HG03139 (cell line): ENCODE measurements around the gene RANBP17.
"Not testable (repeated sequence)": the region's sequence is repeated elsewhere in the genome, so short reads cannot be mapped to it uniquely, and the experiment has no call there.

ENCODE experiments used
- ATAC-seq: cut with Tn5 transposase; IDR thresholded peaks from one replicate; pipeline ENCODE4 v1.9.1; 2021; ENCODE audit not compliant: unreplicated experiment

The RANBP17 gene

DNA sequence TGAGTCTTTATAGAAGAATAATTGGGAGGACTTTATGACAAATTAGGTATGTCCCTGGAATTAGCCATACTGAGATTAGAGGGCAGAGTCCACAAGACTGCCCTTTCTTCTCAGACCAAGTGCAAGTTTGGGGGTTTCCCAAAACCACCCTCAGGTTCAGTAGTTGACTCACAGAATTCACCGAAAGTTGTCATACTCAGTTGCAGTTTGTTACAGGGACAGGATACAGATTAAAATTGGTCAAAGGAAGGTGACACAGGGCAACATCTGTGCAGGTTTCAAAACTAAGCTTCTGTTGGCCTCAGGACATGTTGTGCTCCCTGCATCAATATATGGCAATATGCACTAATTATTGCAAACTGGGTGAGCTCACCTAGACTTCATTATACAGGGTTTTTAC, 3.8 kb downstream of the RANBP17 start:
- ATAC-seq: no peak

- no peak for ATAC-seq
Measured at GRCh38 chr5:170867825-170868224, 6.0 kb downstream of the RANBP17 start.

- not testable (repeated sequence) for ATAC-seq
Measured at GRCh38 chr5:170870390-170870789, 8.6 kb downstream of the RANBP17 start.

- no peak for ATAC-seq
Measured at GRCh38 chr5:170874017-170874416, 12.2 kb downstream of the RANBP17 start.

- no peak for ATAC-seq
Measured at GRCh38 chr5:170875811-170876210, 14.0 kb downstream of the RANBP17 start.

- no peak for ATAC-seq
Measured at GRCh38 chr5:170880084-170880483, 18.3 kb downstream of the RANBP17 start.

GRCh38 chr5:170882345-170882744, 20.5 kb downstream of the RANBP17 start:
- ATAC-seq: no peak

GRCh38 chr5:170885256-170885655, 23.4 kb downstream of the RANBP17 start:
- ATAC-seq: no peak

DNA sequence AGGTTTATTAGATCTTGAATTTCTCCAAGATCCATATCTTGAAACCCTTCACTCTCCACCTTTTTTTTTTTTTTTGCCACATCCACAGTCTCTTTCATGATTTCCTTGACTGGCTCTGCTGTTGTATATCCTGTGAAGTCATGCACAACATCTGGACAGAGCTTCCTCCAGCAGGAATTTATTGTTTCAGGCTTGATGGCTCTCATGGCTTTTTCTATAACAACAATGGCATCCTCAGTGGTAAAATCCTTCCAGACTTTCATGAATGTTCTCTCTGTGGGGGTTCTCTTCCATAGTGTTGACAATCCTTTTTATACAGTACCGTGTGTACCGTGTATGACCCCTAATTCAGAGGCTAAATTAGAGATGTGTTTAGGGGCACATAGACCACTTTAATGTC, 24.0 kb downstream of the RANBP17 start:
- ATAC-seq: no peak

GRCh38 chr5:170886210-170886894, 24.5 kb downstream of the RANBP17 start:
- ATAC-seq: no peak

- ATAC-seq: no peak
Measured at GRCh38 chr5:170892196-170892595, 30.4 kb downstream of the RANBP17 start.

- ATAC-seq: no peak
Measured at GRCh38 chr5:170894665-170895064, 32.8 kb downstream of the RANBP17 start.

- no peak for ATAC-seq
Measured at GRCh38 chr5:170896779-170897178, 35.0 kb downstream of the RANBP17 start.

DNA sequence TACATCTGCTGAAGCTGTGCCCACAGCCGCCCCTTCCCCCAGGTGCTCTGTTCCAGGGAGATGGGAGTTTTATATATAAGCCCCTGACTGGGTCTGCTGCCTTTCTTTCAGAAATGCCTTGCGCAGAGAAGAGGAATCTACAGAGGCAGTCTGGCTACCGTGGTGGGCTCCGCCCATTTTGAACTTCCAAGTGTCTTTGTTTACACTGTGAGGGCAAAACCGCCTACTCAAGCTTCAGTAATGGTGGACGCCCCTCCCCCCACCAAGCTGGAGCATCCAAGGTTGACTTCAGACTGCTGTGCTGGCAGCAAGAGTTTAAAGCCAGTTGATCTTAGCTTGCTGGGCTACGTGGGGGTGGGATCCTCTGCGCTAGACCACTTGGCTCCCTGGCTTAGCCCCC, 41.3 kb downstream of the RANBP17 start:
- no peak for ATAC-seq

DNA sequence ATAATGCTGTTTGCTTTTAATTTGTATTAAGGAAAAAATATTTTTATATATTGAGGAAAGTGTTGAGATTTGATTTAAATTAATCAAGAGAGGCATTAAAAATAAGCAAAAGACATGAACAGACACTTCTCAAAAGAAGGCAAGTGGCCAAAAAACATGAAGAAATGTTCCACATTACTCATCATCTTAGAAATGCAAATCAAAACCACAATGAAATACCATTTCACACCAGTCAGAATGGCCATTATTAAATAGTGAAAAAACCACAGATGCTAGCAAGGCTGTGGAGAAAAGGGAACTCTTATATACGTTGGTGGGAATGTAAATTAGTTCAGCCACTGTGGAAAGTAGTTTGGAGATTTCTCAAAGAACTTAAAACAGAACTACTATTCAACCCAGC, 45.9 kb downstream of the RANBP17 start:
- no peak for ATAC-seq

- ATAC-seq: no peak
Measured at GRCh38 chr5:170913573-170913972, 51.8 kb downstream of the RANBP17 start.

DNA sequence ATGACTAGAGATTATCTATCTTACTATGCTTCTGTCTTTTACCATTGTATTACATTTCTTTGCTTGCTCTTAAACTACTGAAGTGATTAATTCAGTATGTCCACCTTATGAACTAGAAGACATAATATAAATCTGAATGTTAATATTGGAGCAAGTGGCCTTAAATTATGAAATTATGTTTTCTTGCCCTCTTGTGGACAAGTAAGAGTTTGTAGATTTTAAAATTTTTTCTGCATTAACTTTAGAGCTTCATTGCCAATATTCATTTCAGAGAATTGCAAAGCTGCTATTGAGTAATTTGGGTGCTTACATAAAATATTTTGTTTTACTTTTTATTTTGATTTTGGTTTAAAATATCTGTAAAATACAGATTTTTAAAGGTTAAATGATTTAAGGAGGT, 55.3 kb downstream of the RANBP17 start:
- no peak for ATAC-seq

DNA sequence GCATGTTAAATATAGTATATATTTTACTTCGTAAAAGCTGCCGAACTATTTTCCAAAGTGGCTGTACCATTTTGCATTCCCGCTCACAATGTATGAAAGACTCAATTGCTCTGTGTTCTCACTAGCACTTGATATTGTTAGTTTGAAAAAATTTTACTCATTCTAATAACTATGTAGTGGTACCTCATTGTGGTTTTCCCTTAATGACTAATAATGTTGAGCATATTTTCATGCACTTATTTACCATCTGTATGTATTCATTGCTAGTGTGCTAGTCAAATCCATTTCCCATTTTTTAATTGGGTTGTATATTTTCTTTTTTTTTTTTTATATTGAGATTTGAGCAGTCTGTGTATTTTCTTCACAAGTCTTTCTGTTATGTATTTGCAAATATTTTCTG, 58.4 kb downstream of the RANBP17 start:
- no peak for ATAC-seq

DNA sequence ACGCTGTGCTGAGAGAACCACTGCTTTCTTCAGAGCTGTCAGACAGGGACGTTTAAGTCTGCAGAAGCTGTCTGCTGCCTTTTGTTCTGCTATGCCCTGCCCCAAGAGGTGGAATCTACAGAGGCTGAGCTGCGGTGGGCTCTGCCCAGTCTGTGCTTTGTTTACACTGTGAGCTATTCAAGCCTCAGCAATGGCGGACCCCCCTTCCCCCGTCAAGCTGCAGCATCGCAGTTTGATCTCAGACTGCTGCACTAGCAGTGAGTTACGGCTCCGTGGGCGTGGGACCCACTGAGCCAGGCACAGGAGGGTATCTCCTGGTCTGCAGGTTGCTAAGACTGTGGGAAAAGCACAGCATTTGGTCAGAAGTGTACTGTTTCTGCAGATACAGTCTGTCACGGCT, 60.5 kb downstream of the RANBP17 start:
- ATAC-seq: not testable (repeated sequence)

DNA sequence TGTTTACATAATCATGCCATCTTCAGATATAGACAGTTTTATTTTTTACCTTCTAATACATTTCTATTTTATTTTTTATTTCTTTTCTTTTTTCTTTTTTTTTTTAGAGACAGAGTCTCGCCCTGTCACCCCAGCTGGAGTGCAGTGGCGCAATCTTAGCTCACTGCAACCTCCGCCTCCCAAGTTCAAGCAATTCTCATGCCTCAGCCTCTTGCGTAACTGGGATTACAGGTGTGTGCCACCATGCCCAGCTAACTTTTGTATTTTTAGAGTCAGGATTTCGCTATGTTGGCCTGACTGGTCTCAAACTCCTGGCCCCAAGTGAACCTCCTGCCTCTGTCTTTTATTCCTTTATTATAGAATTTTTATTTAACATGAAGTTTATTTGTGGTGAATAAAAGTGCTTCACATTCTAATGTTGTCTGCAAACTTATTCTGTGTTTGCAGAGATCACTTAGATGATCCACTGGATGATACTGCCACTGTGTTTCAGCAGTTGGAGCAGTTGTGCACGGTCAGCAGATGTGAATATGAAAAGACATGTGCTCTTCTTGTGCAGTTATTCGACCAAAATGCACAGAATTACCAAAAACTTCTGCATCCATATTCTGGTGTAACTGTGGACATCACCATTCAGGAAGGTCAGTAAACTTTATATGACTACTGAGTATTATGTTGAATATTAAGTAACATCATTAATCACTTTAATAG, 62.2 kb downstream of the RANBP17 start:
- no peak for ATAC-seq

DNA sequence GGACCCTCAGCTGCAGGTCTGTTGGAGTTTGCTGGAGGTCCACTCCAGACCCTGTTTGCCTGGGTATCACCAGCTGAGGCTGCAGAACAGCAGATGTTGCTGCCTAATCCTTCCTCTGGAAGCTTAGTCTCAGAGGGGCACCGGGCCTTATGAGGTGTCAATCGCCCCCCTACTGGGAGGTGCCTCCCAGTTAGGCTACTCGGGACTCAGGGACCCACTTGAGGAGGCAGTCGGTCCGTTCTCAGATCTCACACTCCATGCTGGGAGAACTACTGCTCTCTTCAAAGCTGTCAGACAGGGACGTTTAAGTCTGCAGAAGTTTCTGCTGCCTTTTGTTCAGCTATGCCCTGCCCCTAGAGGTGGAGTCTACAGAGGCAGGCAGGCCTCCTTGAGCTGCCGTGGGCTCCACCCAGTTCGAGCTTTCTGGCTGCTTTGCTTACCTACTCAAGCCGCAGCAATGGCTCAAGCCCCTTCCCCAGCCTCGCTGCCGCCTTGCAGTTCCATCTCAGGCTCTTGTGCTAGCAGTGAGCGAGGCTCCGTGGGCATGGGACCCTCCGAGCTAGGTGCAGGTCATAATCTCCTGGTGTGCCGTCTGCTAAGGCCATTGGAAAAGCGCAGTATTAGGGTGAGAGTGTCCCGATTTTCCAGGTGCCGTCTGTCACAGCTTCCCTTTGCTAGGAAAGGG, 73.9 kb downstream of the RANBP17 start:
- ATAC-seq: not testable (repeated sequence)

DNA sequence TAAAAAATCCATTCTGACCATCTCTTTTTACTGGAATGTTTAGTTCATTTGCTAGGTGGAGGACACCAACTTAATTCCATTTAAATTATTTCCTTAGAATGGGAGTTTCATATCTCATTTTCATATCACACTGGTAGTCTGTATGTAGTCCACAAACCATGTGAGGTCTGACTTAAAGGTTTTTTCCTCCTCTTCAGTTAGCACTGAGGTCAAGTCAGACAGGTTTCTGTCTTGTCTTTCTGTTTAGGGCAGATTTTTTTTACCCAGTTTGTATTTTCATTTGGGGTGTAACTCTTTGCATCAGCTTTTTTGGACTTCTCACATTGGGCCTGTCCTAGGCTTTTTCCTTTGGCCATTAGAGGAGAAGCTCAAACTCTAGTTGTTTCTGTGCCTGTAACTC, 75.3 kb downstream of the RANBP17 start:
- no peak for ATAC-seq
